K562 (cell line): ENCODE data around the gene BCAS3. TPM values are rescaled to one million over a fixed set of nuclear protein-coding genes. Genes with fewer than 3 reads are reported as not detected.
A peak's percentile ranks its signal among the peaks of the same experiment; 100 is the strongest.
"Not testable (repeated sequence)": the region's sequence is repeated elsewhere in the genome, so short reads cannot be mapped to it uniquely, and the experiment has no call there.

ENCODE experiments used
- ATAC-seq: fragments of 200-7000 bp; cut with Tn5 transposase; 3 replicates; pipeline ENCODE4 v1.9.1; 2020; ENCODE audit warnings: moderate library complexity
- BruUV-seq: library from RNA; stranded (reverse); fragments of 400-500 nt; replicated peaks from 2 replicates; lab custom pipeline; 2021; lab: Mats Ljungman, UMichigan
- CTCF ChIA-PET: fragments of 300-600 bp; formaldehyde crosslinking; extraction: SDS; loops from one replicate; lab custom pipeline; 2021; ENCODE audit warnings: low intra/inter-chr PET ratio; lab: Yijun Ruan, JAX
- POLR2A ChIA-PET: fragments of 300-600, 350-650 bp; sonication (Branson Sonifier 250); formaldehyde crosslinking; extraction: SDS; loops from one replicate; lab custom pipeline; 2021; ENCODE audit warnings: antibody characterized with exemption, inconsistent platforms; lab: Yijun Ruan, JAX
- DNase-seq, 4 experiments: peaks; one replicate each; pipeline versions ENCODE4 v3.0.0 to v3.0.0-alpha.2; 2011 to 2018; ENCODE audit warnings: low spot score in 3 of 4, mixed read lengths in 3 of 4; ENCODE audit errors: extremely low read depth in 1 of 4
- FAIRE-seq: peaks from 2 replicates; lab custom pipeline; 2011; peaks lifted over from hg19 to GRCh38; lab: Jason Lieb, UNC
- H2AFZ ChIP-seq: 2 replicates; pipeline ENCODE4 v1.6.0; 2011; ENCODE audit warnings: low read depth, low read length, control low read depth, inconsistent platforms
- H3K27ac ChIP-seq: fragments of 200-600 bp; 3 replicates; pipeline ENCODE4 v1.8.0; 2011; ENCODE audit warnings: low read depth, mild to moderate bottlenecking, control low read depth, inconsistent platforms, low read length, moderate library complexity, mixed read lengths; ENCODE audit errors: extremely low read depth
- H3K27me3 ChIP-seq, 2 experiments: fragments of 300-600 bp in 1 of 2; 2 replicates in 1 of 2; 3 replicates in 1 of 2; pipeline versions ENCODE4 v1.6.0 to v1.8.0; 2011; ENCODE audit warnings: inconsistent platforms in 2 of 2, low read length in 2 of 2, mild to moderate bottlenecking in 1 of 2, mixed read lengths in 1 of 2, moderate library complexity in 1 of 2; ENCODE audit not compliant: control insufficient read depth in 2 of 2, insufficient read depth in 2 of 2
- H3K36me3 ChIP-seq: fragments of 300-600 bp; 3 replicates; pipeline ENCODE4 v1.8.0; 2011; ENCODE audit warnings: mild to moderate bottlenecking, low read length, inconsistent platforms; ENCODE audit not compliant: control insufficient read depth, insufficient read depth
- H3K4me1 ChIP-seq, 2 experiments: fragments of 200-600 bp in 1 of 2; replicated peaks in 1 of 2; 2 replicates in 1 of 2; 3 replicates in 1 of 2; pipeline versions ENCODE4 v1.5.1 to v1.8.0; 2011; ENCODE audit warnings: inconsistent platforms in 2 of 2, low read length in 2 of 2, mild to moderate bottlenecking in 1 of 2, mixed read lengths in 1 of 2, moderate library complexity in 1 of 2; ENCODE audit not compliant: control insufficient read depth in 2 of 2, insufficient read depth in 2 of 2
- H3K4me2 ChIP-seq: 2 replicates; pipeline ENCODE4 v1.6.1; 2011; ENCODE audit warnings: low read length, control low read depth, inconsistent platforms, mixed read lengths; ENCODE audit not compliant: insufficient read depth
- H3K4me3 ChIP-seq: fragments of 200-600 bp; sonication (generic), shearing (Covaris generic); 2 replicates; pipeline ENCODE4 v1.5.1; 2016; ENCODE audit warnings: control low read depth, inconsistent platforms
- H3K79me2 ChIP-seq: fragments of 200-600 bp; 3 replicates; pipeline ENCODE4 v1.8.0; 2011; ENCODE audit warnings: low read length, inconsistent platforms; ENCODE audit not compliant: control insufficient read depth, insufficient read depth
- H3K9ac ChIP-seq, 2 experiments: 2 replicates each; pipeline versions ENCODE4 v1.6.0 to v1.6.1; 2011; ENCODE audit warnings: low read depth in 2 of 2, low read length in 2 of 2, control low read depth in 1 of 2, inconsistent platforms in 1 of 2, mild to moderate bottlenecking in 1 of 2, mixed read lengths in 1 of 2; ENCODE audit not compliant: insufficient read depth in 1 of 2
- H3K9me1 ChIP-seq: one replicate; pipeline ENCODE4 v1.6.0; 2011; ENCODE audit warnings: inconsistent platforms, mild to moderate bottlenecking, low read length, moderate library complexity; ENCODE audit not compliant: control insufficient read depth, insufficient read depth
- H3K9me3 ChIP-seq: replicated peaks from 2 replicates; pipeline ENCODE4 v1.5.1; 2011; ENCODE audit warnings: low read depth, low read length, inconsistent platforms; ENCODE audit not compliant: control insufficient read depth, insufficient read depth
- H4K20me1 ChIP-seq: replicated peaks from 2 replicates; pipeline ENCODE4 v1.6.1; 2011; ENCODE audit warnings: low read length, inconsistent platforms, mixed read lengths; ENCODE audit not compliant: control insufficient read depth, insufficient read depth
- ZBTB11 ChIP-seq, 3 experiments: fragments of 200-800 bp in 1 of 3; fragments of 250-450 bp in 1 of 3; fragments of 450-650 bp in 1 of 3; sonication (Bioruptor Pico) in 1 of 3; sonication (Bioruptor generic) in 1 of 3; formaldehyde crosslinking in 1 of 3; IDR thresholded peaks; 2 replicates each; pipeline versions ENCODE4 v1.6.1 to v1.8.0; 2016 to 2022; ENCODE audit warnings: mild to moderate bottlenecking in 2 of 3, missing genetic modification characterization in 2 of 3, missing compliant biosample characterization in 1 of 3, moderate library complexity in 1 of 3
- WGBS: fragments of 100-300 bp; shearing (Covaris generic); methylation state at CpG from one replicate; pipeline ENCODE4 v1.1.6; 2016; ENCODE audit warnings: low coverage, mixed read lengths; ENCODE audit not compliant: insufficient coverage; ENCODE audit errors: missing lambda C conversion rate; 5-methylcytosine and 5-hydroxymethylcytosine counted together
- in situ Hi-C: fragments of 300-500 bp; cut with MboI; formaldehyde crosslinking; loops from 4 replicates; pipeline ENCODE4 v1.15.0; 2018; ENCODE audit warnings: inconsistent platforms, mixed read lengths
- intact Hi-C: fragments of 100-400 bp; cut with micrococcal nuclease; formaldehyde crosslinking; loops from 2 replicates; pipeline ENCODE4 v1.14.2; 2022
- polyA plus RNA-seq, 8 experiments: library from polyadenylated mRNA; depleted of rRNA in 4 of 8; stranded (reverse) in 5 of 8; unstranded in 3 of 8; fragments of >200 nt; fragmentation: Nextera tagmentation in 2 of 8; fragmentation: Illumina TruSeq in 1 of 8; extraction: Ambion mirVana in 2 of 8; extraction: Trizol in 1 of 8; gene quantifications; 2 replicates each; pipeline versions ENCODE4 v1.2.1 to v1.2.3, GENCODE V29; 2011 to 2014; ENCODE audit warnings: inconsistent platforms in 1 of 8, missing spikeins in 1 of 8
- total RNA-seq, 7 experiments: library from RNA; depleted of rRNA in 6 of 7; stranded (reverse); fragments of >200 nt in 6 of 7; fragmentation: Illumina TruSeq in 2 of 7; extraction: Trizol in 2 of 7; gene quantifications; 2 replicates each; pipeline versions ENCODE4 v1.2.1 to v1.2.3, GENCODE V29; 2011 to 2021; ENCODE audit warnings: low replicate concordance in 1 of 7

BCAS3 gene
- total and polyA plus RNA-seq, 9 of the 15 experiments (the other 6 are each of a cell fraction or from before 2014, with no cell fraction given) = 1.9 to 5.5 (median 3.5) TPM

GRCh38 chr17:61357061-61357460 lies 679.4 kb downstream of the BCAS3 start:
- H3K27ac ChIP-seq, H3K4me3 ChIP-seq, H3K9me3 ChIP-seq, in situ Hi-C loops, CTCF ChIA-PET, H3K4me1 ChIP-seq, H3K36me3 ChIP-seq, H3K9me1 ChIP-seq, H3K9ac ChIP-seq, H4K20me1 ChIP-seq, DNase-seq, H2AFZ ChIP-seq, BruUV-seq, H3K79me2 ChIP-seq, H3K4me2 ChIP-seq, FAIRE-seq, ATAC-seq: not testable (repeated sequence)
- POLR2A ChIA-PET = interaction anchor here (0.8 kb wide), 1 partner anchor 304 kb away, joined by 3 read pairs; no protein-coding TSS in a partner anchor
- intact Hi-C loops = loop anchor here (5.0 kb wide), 1 partner anchor 355 kb away; no protein-coding TSS in a partner anchor
- 6% methylated on average over 2 of the region's 3 CpGs for WGBS
- peaks cover 12 to 54% of the 10 kb centered on the region in 2 experiments; a peak in 4 of 5 replicates for H3K27me3 ChIP-seq

- not testable (repeated sequence) for H3K9me1 ChIP-seq, FAIRE-seq, H3K4me3 ChIP-seq, H3K9ac ChIP-seq, H3K36me3 ChIP-seq, H3K4me1 ChIP-seq, H3K9me3 ChIP-seq, H3K27ac ChIP-seq, H4K20me1 ChIP-seq
- POLR2A ChIA-PET = interaction anchor here (0.6 kb wide), 1 partner anchor 543 kb away, joined by 4 read pairs; no protein-coding TSS in a partner anchor
- 10% methylated on average over 8 of the region's 9 CpGs for WGBS
- intact Hi-C loops = loop anchor here (5.0 kb wide), 1 partner anchor 357 kb away; no protein-coding TSS in a partner anchor
- peaks cover 8 to 43% of the 10 kb centered on the region in 2 experiments; a peak in 4 of 5 replicates for H3K27me3 ChIP-seq
- TF ChIP-seq ZBTB11 (CRISPR knock-in tag; IDR thresholded peaks at IDR 0.05) = peak in 1 of 3 experiments; percentile 89; a peak in 2 of 6 replicates
- TF ChIP-seq, all 486 proteins: peak for 1; not testable (repeated sequence) for 485
- ATAC-seq, H3K79me2 ChIP-seq, DNase-seq, H3K4me2 ChIP-seq, BruUV-seq, H2AFZ ChIP-seq, in situ Hi-C loops: not testable (repeated sequence)
- CTCF ChIA-PET = interaction anchor here (0.6 to 1.4 kb wide), 2 partner anchors 358 to 387 kb away, joined by 3 to 5 read pairs; no protein-coding TSS in a partner anchor
Observed at GRCh38 chr17:61359513-61359912, 681.9 kb downstream of the BCAS3 start.
